ENCODE measurements around the gene FADD. TPM values are rescaled to one million over a fixed set of nuclear protein-coding genes. Genes with fewer than 3 reads are reported as not detected.

FADD gene
- polyA plus RNA-seq, 2 of the 4 experiments (the other 2 are of a cell fraction), result 30.2 to 59.1 TPM

GRCh38 chr11:70192666-70193410, 10.3 kb upstream of the FADD start:
- no peaks in the 10 kb centered on the region for H3K9me3 ChIP-seq
- FAIRE-seq (no peak), ATAC-seq (no peak), DNase-seq (ENCODE audit: low read depth in 1 of 2, low spot score in 1 of 2) (no peak)
- no peak overlapping the region for H3K27ac ChIP-seq
- TF ChIP-seq RCOR1 (IDR thresholded peaks at IDR 0.05; ENCODE audit: low read depth, low read length) (no peak), RAD21 (conservative IDR thresholded peaks at IDR 0.05 in 1 of 2, IDR thresholded peaks at IDR 0.05 in 1 of 2) (no peak), HDAC2 (IDR thresholded peaks at IDR 0.05) (no peak), FOSB (CRISPR knock-in tag; IDR thresholded peaks at IDR 0.05) (no peak), RNF2 (IDR thresholded peaks at IDR 0.05; ENCODE audit: borderline replicate concordance, low read depth) (no peak), JUN (IDR thresholded peaks at IDR 0.05) (no peak), TFCP2L1 (CRISPR knock-in tag; IDR thresholded peaks at IDR 0.05) (no peak), HEYL (CRISPR knock-in tag; IDR thresholded peaks at IDR 0.05) (no peak), PBX3 (IDR thresholded peaks at IDR 0.05) (no peak), ZFP36 (IDR thresholded peaks at IDR 0.05; ENCODE audit: borderline replicate concordance, partially characterized antibody) (no peak)
- no peaks in the 10 kb centered on the region for H3K4me1 ChIP-seq
- ChIA-PET CTCF (interaction anchor here (1.0 to 2.9 kb wide), 30 partner anchors 10 to 508 kb away, joined by 3 to 43 read pairs (median 6); partner anchors contain the start of gene FADD), POLR2A (no interaction called here)
- WGBS (ENCODE audit: missing lambda C conversion rate), result 52% methylated on average over 12 of the region's 15 CpGs
- H3K4me3 ChIP-seq, result no peak overlapping the region
- no peak overlapping the region for H3K4me2 ChIP-seq

GRCh38 chr11:70193411-70194292, 9.4 kb upstream of the FADD start:
- H3K4me3 ChIP-seq, result no peak overlapping the region
- no peak for FAIRE-seq
- no peak for DNase-seq (ENCODE audit: low read depth in 1 of 2, low spot score in 1 of 2)
- WGBS (ENCODE audit: missing lambda C conversion rate), result 65% methylated on average over 7 of the region's 7 CpGs
- POLR2A ChIA-PET, result no interaction called here
- H3K27ac ChIP-seq, result no peak overlapping the region
- ATAC-seq, result no peak
- H3K4me1 ChIP-seq, result no peaks in the 10 kb centered on the region
- no peak for TF ChIP-seq TP53 (CRISPR knock-in tag; IDR thresholded peaks at IDR 0.05)
- TF ChIP-seq ZC3H11A (IDR thresholded peaks at IDR 0.05), result no peak
- no peak for TF ChIP-seq ZFP36 (IDR thresholded peaks at IDR 0.05; ENCODE audit: borderline replicate concordance, partially characterized antibody)
- TF ChIP-seq EP300 (IDR thresholded peaks at IDR 0.05), result no peak
- no peak for TF ChIP-seq PHF8 (IDR thresholded peaks at IDR 0.05; ENCODE audit: borderline replicate concordance, low read depth)
- no peak for TF ChIP-seq NPAS2 (CRISPR knock-in tag; IDR thresholded peaks at IDR 0.05; ENCODE audit: borderline replicate concordance)
- no peak for TF ChIP-seq SMC3 (IDR thresholded peaks at IDR 0.05)
- TF ChIP-seq ZSCAN20 (CRISPR knock-in tag; IDR thresholded peaks at IDR 0.05), result no peak
- TF ChIP-seq HES2 (IDR thresholded peaks at IDR 0.05), result no peak
- CTCF ChIA-PET, result interaction anchor here (1.4 to 2.9 kb wide), 5 partner anchors 250 to 306 kb away, joined by 3 to 43 read pairs (median 21); no protein-coding TSS in a partner anchor
- no peak overlapping the region for H3K4me2 ChIP-seq
- no peaks in the 10 kb centered on the region for H3K9me3 ChIP-seq

Measured in A549 (cell line).